ENCODE results near the gene TMEM229B. TPM values are rescaled to one million over a fixed set of nuclear protein-coding genes. Genes with fewer than 3 reads are reported as not detected.

TMEM229B gene
- total and polyA plus RNA-seq, 5 donors: 1.3 to 11.8 (median 3.7) TPM

- no peaks in the 10 kb centered on the region for H3K4me1 ChIP-seq (ENCODE audit: control insufficient read depth, insufficient read depth, low read length)
- no peaks in the 10 kb centered on the region for H3K27me3 ChIP-seq (ENCODE audit: control insufficient read depth, insufficient read depth)
- no peaks in the 10 kb centered on the region for H3K9me3 ChIP-seq (ENCODE audit: control insufficient read depth, low read length)
- DNase-seq (no peak), ATAC-seq (peak in 1 of 2 donors; percentile 24)
- H3K4me3 ChIP-seq (ENCODE audit: low read length): no peak overlapping the region
- H3K27ac ChIP-seq (ENCODE audit: low read length): no peak overlapping the region
- WGBS: 89% methylated on average over 10 of the region's 10 CpGs
- intact Hi-C loops (cut with DNase I): no loop called here
Measured at GRCh38 chr14:67472726-67473125, 15.8 kb downstream of the TMEM229B start.

- 95% methylated on average over 3 of the region's 3 CpGs for WGBS
- intact Hi-C loops (cut with DNase I): no loop called here
Measured at GRCh38 chr14:67469954-67470353, 18.6 kb downstream of the TMEM229B start.

GRCh38 chr14:67468378-67468730 is 20.2 kb downstream of the TMEM229B start:
- no peaks in the 10 kb centered on the region for H3K4me1 ChIP-seq (ENCODE audit: control insufficient read depth, insufficient read depth, low read length)
- no peaks in the 10 kb centered on the region for H3K27me3 ChIP-seq (ENCODE audit: control insufficient read depth, insufficient read depth)
- H3K27ac ChIP-seq (ENCODE audit: low read length): no peak overlapping the region
- WGBS: 71% methylated on average over 6 of the region's 6 CpGs
- no peak for ATAC-seq
- DNase-seq: no peak
- no peaks in the 10 kb centered on the region for H3K9me3 ChIP-seq (ENCODE audit: control insufficient read depth, low read length)
- no peak overlapping the region for H3K4me3 ChIP-seq (ENCODE audit: low read length)
- intact Hi-C loops (cut with DNase I): no loop called here

More at GRCh38 chr14:67469954-67470353, 18.6 kb downstream of the TMEM229B start:
- DNase-seq (no peak), ATAC-seq (no peak)
- Histone ChIP-seq H3K27ac (ENCODE audit: low read length) (no peak overlapping the region), H3K4me1 (ENCODE audit: control insufficient read depth, insufficient read depth, low read length) (no peaks in the 10 kb centered on the region), H3K9me3 (ENCODE audit: control insufficient read depth, low read length) (no peaks in the 10 kb centered on the region), H3K27me3 (ENCODE audit: control insufficient read depth, insufficient read depth) (no peaks in the 10 kb centered on the region), H3K4me3 (ENCODE audit: low read length) (no peak overlapping the region)

GRCh38 chr14:67467134-67467533 is 21.4 kb downstream of the TMEM229B start:
- intact Hi-C loops (cut with DNase I): no loop called here
- DNase-seq (no peak), ATAC-seq (no peak)
- Histone ChIP-seq H3K27me3 (ENCODE audit: control insufficient read depth, insufficient read depth) (no peaks in the 10 kb centered on the region), H3K27ac (ENCODE audit: low read length) (no peak overlapping the region), H3K4me3 (ENCODE audit: low read length) (no peak overlapping the region), H3K4me1 (ENCODE audit: control insufficient read depth, insufficient read depth, low read length) (no peaks in the 10 kb centered on the region), H3K9me3 (ENCODE audit: control insufficient read depth, low read length) (no peaks in the 10 kb centered on the region)
- WGBS: 58% methylated on average over 1 of the region's 1 CpG

GRCh38 chr14:67464879-67465278 is 23.6 kb downstream of the TMEM229B start:
- no peaks in the 10 kb centered on the region for H3K27me3 ChIP-seq (ENCODE audit: control insufficient read depth, insufficient read depth)
- no peaks in the 10 kb centered on the region for H3K4me1 ChIP-seq (ENCODE audit: control insufficient read depth, insufficient read depth, low read length)
- intact Hi-C loops (cut with DNase I): no loop called here
- 70% methylated on average over 8 of the region's 8 CpGs for WGBS
- H3K4me3 ChIP-seq (ENCODE audit: low read length): no peak overlapping the region
- H3K27ac ChIP-seq (ENCODE audit: low read length): no peak overlapping the region
- H3K9me3 ChIP-seq (ENCODE audit: control insufficient read depth, low read length): no peaks in the 10 kb centered on the region
- no peak for ATAC-seq
- no peak for DNase-seq

GRCh38 chr14:67464377-67464776 is 24.1 kb downstream of the TMEM229B start:
- Histone ChIP-seq H3K4me3 (ENCODE audit: low read length) (no peak overlapping the region), H3K4me1 (ENCODE audit: control insufficient read depth, insufficient read depth, low read length) (no peaks in the 10 kb centered on the region), H3K27me3 (ENCODE audit: control insufficient read depth, insufficient read depth) (no peaks in the 10 kb centered on the region), H3K9me3 (ENCODE audit: control insufficient read depth, low read length) (no peaks in the 10 kb centered on the region), H3K27ac (ENCODE audit: low read length) (no peak overlapping the region)
- no peak for DNase-seq
- ATAC-seq: no peak
- 56% methylated on average over 6 of the region's 6 CpGs for WGBS
- intact Hi-C loops (cut with DNase I): no loop called here

- ATAC-seq: no peak
- no peaks in the 10 kb centered on the region for H3K4me1 ChIP-seq (ENCODE audit: control insufficient read depth, insufficient read depth, low read length)
- no peaks in the 10 kb centered on the region for H3K9me3 ChIP-seq (ENCODE audit: control insufficient read depth, low read length)
- H3K27me3 ChIP-seq (ENCODE audit: control insufficient read depth, insufficient read depth): no peaks in the 10 kb centered on the region
- no peak overlapping the region for H3K27ac ChIP-seq (ENCODE audit: low read length)
- 97% methylated on average over 3 of the region's 3 CpGs for WGBS
- intact Hi-C loops (cut with DNase I): no loop called here
- DNase-seq: no peak
- H3K4me3 ChIP-seq (ENCODE audit: low read length): no peak overlapping the region
Measured at GRCh38 chr14:67463900-67464299, 24.6 kb downstream of the TMEM229B start.

GRCh38 chr14:67461996-67462395 is 26.5 kb downstream of the TMEM229B start:
- no peaks in the 10 kb centered on the region for H3K9me3 ChIP-seq (ENCODE audit: control insufficient read depth, low read length)
- ATAC-seq: no peak
- no peaks in the 10 kb centered on the region for H3K4me1 ChIP-seq (ENCODE audit: control insufficient read depth, insufficient read depth, low read length)
- no peak for DNase-seq
- no peak overlapping the region for H3K27ac ChIP-seq (ENCODE audit: low read length)
- no peak overlapping the region for H3K4me3 ChIP-seq (ENCODE audit: low read length)
- 96% methylated on average over 1 of the region's 1 CpG for WGBS
- H3K27me3 ChIP-seq (ENCODE audit: control insufficient read depth, insufficient read depth): no peaks in the 10 kb centered on the region
- intact Hi-C loops (cut with DNase I): no loop called here

- no peaks in the 10 kb centered on the region for H3K27me3 ChIP-seq (ENCODE audit: control insufficient read depth, insufficient read depth)
- H3K27ac ChIP-seq (ENCODE audit: low read length): no peak overlapping the region
- no peak for ATAC-seq
- no peak for DNase-seq
- no peaks in the 10 kb centered on the region for H3K9me3 ChIP-seq (ENCODE audit: control insufficient read depth, low read length)
- intact Hi-C loops (cut with DNase I): no loop called here
- H3K4me1 ChIP-seq (ENCODE audit: control insufficient read depth, insufficient read depth, low read length): no peaks in the 10 kb centered on the region
- WGBS: 60% methylated on average over 3 of the region's 3 CpGs
- no peak overlapping the region for H3K4me3 ChIP-seq (ENCODE audit: low read length)
Measured at GRCh38 chr14:67461341-67461985, 27.1 kb downstream of the TMEM229B start.

- no peaks in the 10 kb centered on the region for H3K4me1 ChIP-seq (ENCODE audit: control insufficient read depth, insufficient read depth, low read length)
- intact Hi-C loops (cut with DNase I): no loop called here
- H3K27ac ChIP-seq (ENCODE audit: low read length): peak overlapping the region; percentile 54
- DNase-seq: no peak
- ATAC-seq: no peak
- no peak overlapping the region for H3K4me3 ChIP-seq (ENCODE audit: low read length)
- 69% methylated on average over 5 of the region's 5 CpGs for WGBS
- H3K9me3 ChIP-seq (ENCODE audit: control insufficient read depth, low read length): no peaks in the 10 kb centered on the region
- H3K27me3 ChIP-seq (ENCODE audit: control insufficient read depth, insufficient read depth): no peaks in the 10 kb centered on the region
Measured at GRCh38 chr14:67459336-67459735, 29.2 kb downstream of the TMEM229B start.

GRCh38 chr14:67457782-67458181 is 30.7 kb downstream of the TMEM229B start:
- peak; percentile 34 to 73 (median 66) for DNase-seq
- WGBS: 21% methylated on average over 6 of the region's 6 CpGs
- intact Hi-C loops (cut with DNase I): no loop called here

GRCh38 chr14:67456732-67457131 is 31.8 kb downstream of the TMEM229B start:
- no peak for ATAC-seq
- H3K27me3 ChIP-seq (ENCODE audit: control insufficient read depth, insufficient read depth): no peaks in the 10 kb centered on the region
- WGBS: 84% methylated on average over 5 of the region's 5 CpGs
- no peak for DNase-seq
- no peak overlapping the region for H3K27ac ChIP-seq (ENCODE audit: low read length)
- H3K4me3 ChIP-seq (ENCODE audit: low read length): no peak overlapping the region
- intact Hi-C loops (cut with DNase I): no loop called here
- no peaks in the 10 kb centered on the region for H3K4me1 ChIP-seq (ENCODE audit: control insufficient read depth, insufficient read depth, low read length)
- no peaks in the 10 kb centered on the region for H3K9me3 ChIP-seq (ENCODE audit: control insufficient read depth, low read length)

More at GRCh38 chr14:67457782-67458181, 30.7 kb downstream of the TMEM229B start:
- H3K4me3 ChIP-seq (ENCODE audit: low read length): no peak overlapping the region
- H3K27me3 ChIP-seq (ENCODE audit: control insufficient read depth, insufficient read depth): no peaks in the 10 kb centered on the region
- ATAC-seq: peak; percentile 68 to 83
- H3K27ac ChIP-seq (ENCODE audit: low read length): peak overlapping the region; percentile 6
- H3K4me1 ChIP-seq (ENCODE audit: control insufficient read depth, insufficient read depth, low read length): no peaks in the 10 kb centered on the region
- no peaks in the 10 kb centered on the region for H3K9me3 ChIP-seq (ENCODE audit: control insufficient read depth, low read length)
